ENCODE data around the gene EFHD2.

Gene EFHD2

DNA sequence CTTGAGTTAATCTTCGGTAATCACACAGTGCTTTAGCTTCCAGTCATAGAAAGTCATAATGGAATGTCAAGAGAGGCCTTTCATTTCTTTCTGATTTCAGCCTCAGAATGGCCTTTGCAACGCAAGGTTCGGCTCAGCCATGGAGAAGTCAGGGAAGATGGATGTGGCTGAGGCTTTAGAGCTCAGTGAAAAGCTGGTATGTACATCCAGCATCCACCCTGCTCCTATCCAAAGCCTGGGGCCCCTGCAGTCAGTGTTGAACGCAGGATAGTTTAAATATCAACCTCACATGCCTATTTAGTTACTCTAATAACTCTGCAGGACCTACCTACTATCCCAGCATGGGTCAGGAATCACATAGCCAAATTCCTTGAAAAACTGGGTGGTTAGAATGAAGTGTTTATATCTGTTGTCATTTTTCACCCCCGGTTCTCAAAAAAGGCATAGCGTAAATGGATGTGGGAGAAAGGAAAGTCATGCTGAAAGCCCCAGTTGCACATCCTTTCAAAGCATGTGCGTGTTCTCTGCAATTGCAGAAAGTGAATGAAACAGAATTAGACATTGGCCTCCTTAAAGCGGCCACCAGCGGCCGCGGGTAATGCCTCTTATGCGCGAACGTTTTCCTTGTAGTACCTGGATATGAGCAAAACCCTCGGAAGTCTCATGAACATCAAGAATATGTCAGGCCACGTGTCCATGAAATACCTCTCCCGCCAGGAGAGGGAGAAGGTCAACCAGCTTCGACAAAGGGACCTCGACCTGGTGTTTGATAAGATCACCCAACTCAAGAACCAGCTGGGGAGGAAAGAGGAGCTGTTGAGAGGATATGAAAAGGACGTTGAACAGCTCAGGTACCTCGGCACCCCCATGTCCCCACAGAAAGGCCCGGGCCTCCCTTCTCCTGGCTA is 28.8 kb upstream of the EFHD2 start:
- no peak overlapping the region for H3K27ac Mint-ChIP-seq
- H3K27me3 Mint-ChIP-seq (ENCODE audit: low read depth, poor library complexity) = peaks cover 26% of the 10 kb centered on the region
- H3K36me3 Mint-ChIP-seq (ENCODE audit: low read depth) = no peaks in the 10 kb centered on the region
- no peak overlapping the region for H3K4me3 Mint-ChIP-seq
- H3K4me1 Mint-ChIP-seq = peaks cover 55% of the 10 kb centered on the region
- DNase-seq = no peak
- TF ChIP-seq CTCF (IDR thresholded peaks at IDR 0.05) = no peak
- H3K9me3 Mint-ChIP-seq = no peaks in the 10 kb centered on the region

DNA sequence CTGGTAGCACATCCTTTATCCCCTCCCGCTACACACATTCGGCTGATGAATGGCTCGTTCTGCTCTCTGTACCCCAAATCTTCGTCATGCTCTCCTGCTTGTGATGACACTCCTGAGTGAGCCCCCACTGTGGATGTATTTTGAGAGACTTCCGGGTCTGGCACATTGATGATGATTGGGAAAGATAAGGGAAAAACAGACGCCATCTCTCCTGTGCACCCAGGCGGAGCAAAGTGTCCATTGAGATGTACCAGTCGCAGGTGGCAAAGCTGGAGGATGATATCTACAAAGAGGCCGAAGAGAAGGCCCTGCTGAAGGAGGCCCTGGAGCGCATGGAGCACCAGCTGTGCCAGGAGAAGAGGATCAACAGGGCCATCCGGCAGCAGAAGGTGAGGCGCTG is 27.9 kb upstream of the EFHD2 start:
- TF ChIP-seq CTCF (IDR thresholded peaks at IDR 0.05) = no peak
- H3K27ac Mint-ChIP-seq = no peak overlapping the region
- H3K9me3 Mint-ChIP-seq = no peaks in the 10 kb centered on the region
- peaks cover 32% of the 10 kb centered on the region for H3K27me3 Mint-ChIP-seq (ENCODE audit: low read depth, poor library complexity)
- DNase-seq = no peak
- H3K4me1 Mint-ChIP-seq = peaks cover 64% of the 10 kb centered on the region
- no peaks in the 10 kb centered on the region for H3K36me3 Mint-ChIP-seq (ENCODE audit: low read depth)
- no peak overlapping the region for H3K4me3 Mint-ChIP-seq

DNA sequence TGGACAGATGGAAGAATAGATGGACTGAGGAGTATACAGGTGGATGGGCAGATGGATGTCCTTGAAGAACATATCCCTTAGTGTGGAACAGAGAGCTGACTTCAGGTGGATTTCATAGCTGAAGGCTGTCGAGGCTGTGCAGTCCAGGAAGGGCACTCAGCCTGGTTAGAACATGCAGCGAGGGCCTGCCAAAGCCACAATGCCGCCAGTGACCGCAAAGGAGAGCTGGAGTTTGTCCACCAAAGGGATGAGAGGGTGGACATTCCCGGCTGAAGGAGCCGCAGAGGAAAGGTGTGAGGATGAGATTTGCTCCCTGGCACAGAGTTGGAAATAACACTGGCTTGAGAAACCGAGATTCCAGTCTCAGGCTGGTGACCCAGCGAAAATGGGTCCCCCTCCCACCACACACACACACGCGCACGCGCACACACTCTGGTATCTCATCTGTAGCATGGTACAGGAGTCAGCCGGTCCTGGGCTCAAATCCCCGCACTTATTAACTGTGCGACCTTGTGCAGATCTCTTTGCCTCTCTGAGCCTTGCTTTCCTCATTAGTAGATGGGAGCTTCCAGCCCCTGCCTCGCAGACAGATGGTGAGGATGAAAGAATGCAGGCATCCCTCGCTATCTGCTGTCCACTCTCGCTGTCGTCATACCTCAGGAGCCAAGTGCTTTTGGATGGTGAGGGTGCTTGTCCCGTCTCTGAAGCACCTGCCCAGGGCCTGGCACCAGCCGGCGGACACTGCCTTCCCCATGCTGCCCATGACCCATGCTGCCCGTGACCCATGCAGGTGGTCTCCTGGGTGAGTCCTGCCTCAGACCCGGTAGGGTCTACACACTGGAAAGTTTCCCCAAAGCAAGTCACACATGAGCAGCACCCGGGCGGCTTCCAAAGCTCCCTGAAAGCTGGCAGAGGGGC is 26.8 kb upstream of the EFHD2 start:
- Mint-ChIP-seq H3K4me1 (peaks cover 65% of the 10 kb centered on the region), H3K36me3 (ENCODE audit: low read depth) (no peaks in the 10 kb centered on the region), H3K27me3 (ENCODE audit: low read depth, poor library complexity) (peaks cover 34% of the 10 kb centered on the region), H3K4me3 (no peak overlapping the region), H3K27ac (no peak overlapping the region), H3K9me3 (no peaks in the 10 kb centered on the region)
- DNase-seq = no peak
- TF ChIP-seq CTCF (IDR thresholded peaks at IDR 0.05) = no peak

DNA sequence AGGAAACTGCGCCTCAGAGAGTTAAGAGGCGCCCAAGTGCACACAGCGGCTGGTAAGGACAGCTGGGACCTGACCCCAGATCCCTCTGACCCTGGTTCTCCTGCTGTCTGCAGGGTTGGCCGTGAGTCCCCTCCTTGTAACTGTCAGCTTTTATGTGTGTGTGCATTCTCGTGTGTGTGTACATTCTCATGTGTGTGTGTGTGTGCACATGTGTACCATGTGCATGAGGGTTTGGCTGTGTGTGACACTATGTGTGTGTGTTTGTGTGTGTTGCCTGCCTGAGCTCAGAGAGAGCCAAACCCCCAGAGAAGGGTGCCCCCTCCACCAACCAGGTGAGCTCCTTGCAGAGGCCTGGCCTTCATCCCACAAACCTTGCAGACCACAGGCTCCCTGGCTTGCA is 25.9 kb upstream of the EFHD2 start:
- Mint-ChIP-seq H3K9me3 (no peaks in the 10 kb centered on the region), H3K4me3 (no peak overlapping the region), H3K4me1 (peaks cover 65% of the 10 kb centered on the region), H3K27me3 (ENCODE audit: low read depth, poor library complexity) (peaks cover 38% of the 10 kb centered on the region), H3K36me3 (ENCODE audit: low read depth) (no peaks in the 10 kb centered on the region), H3K27ac (no peak overlapping the region)
- TF ChIP-seq CTCF (IDR thresholded peaks at IDR 0.05) = no peak
- no peak for DNase-seq

GRCh38 chr1:15384301-15384901 is 25.3 kb upstream of the EFHD2 start:
- Mint-ChIP-seq H3K27me3 (ENCODE audit: low read depth, poor library complexity) (peaks cover 40% of the 10 kb centered on the region), H3K27ac (no peak overlapping the region)
- no peak for DNase-seq

More at GRCh38 chr1:15384301-15384901, 25.3 kb upstream of the EFHD2 start:
- no peaks in the 10 kb centered on the region for H3K36me3 Mint-ChIP-seq (ENCODE audit: low read depth)
- TF ChIP-seq CTCF (IDR thresholded peaks at IDR 0.05) = no peak
- H3K4me1 Mint-ChIP-seq = peaks cover 59% of the 10 kb centered on the region
- H3K9me3 Mint-ChIP-seq = no peaks in the 10 kb centered on the region
- H3K4me3 Mint-ChIP-seq = no peak overlapping the region
